Measurements from ENCODE around the gene ABCC11. TPM values are rescaled to one million over a fixed set of nuclear protein-coding genes. Genes with fewer than 3 reads are reported as not detected.

ABCC11 gene
- total and polyA plus RNA-seq, 2 of the 4 experiments (the other 2 are of a cell fraction), result 0.09 to 0.18 TPM

DNA sequence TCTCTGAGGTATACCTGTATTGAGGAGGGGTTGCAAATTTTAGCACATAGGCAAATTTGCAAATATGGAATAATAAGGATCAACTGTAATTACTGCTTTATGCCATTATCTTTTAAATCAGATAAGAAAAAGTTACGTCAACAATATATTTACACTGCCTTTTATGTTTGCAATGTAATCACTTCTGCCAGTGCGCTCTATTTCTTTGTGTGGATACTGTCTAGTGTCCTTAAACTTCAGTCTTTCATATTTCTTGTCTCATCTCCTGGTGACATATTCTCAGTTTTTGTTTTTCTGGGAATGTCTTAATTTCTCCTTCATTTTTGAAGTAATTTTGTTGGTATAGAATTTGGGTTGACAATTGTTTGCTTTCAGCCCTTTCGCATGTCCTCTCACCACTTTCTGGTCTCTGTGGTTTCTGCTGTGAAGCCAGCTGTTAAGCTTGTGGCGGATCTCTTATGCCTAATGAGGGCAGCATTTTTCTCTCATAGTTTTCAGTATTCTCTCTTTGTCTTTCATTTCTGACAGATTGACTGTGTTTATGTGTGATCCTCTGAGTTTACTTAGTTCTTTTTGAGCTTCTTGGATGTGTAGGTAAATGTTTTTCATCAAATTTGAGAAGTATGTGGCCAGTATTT is 37.6 kb upstream of the ABCC11 start:
- intact Hi-C loops (cut with micrococcal nuclease) (no loop called here), dilution Hi-C loops (cut with HindIII; ENCODE audit: low sequenced_read_pairs, unreplicated experiment) (no loop called here), in situ Hi-C loops (cut with MboI; ENCODE audit: low sequenced_read_pairs) (no loop called here)
- CTCF ChIA-PET, result no interaction called here
- Histone ChIP-seq H3K27me3 (ENCODE audit: control insufficient read depth, insufficient read depth, low read length) (no peaks in the 10 kb centered on the region), H3K9me3 (ENCODE audit: control insufficient read depth, insufficient read depth, low read length) (peaks cover 12% of the 10 kb centered on the region), H3K79me1 (ENCODE audit: low read depth in 1 of 2, low read length in 2 of 2) (peaks cover 28 to 33% of the 10 kb centered on the region in 2 experiments), H3K36me3 (ENCODE audit: control insufficient read depth, insufficient read depth, low read length) (peaks cover 19% of the 10 kb centered on the region), H3K23ac (ENCODE audit: low read depth, low read length) (no peak overlapping the region), H2BK120ac (ENCODE audit: low read depth, low read length) (no peak overlapping the region), H3K18ac (ENCODE audit: low read depth, low read length) (no peak overlapping the region), H2BK5ac (ENCODE audit: low read depth, low read length, poor library complexity, severe bottlenecking) (no peak overlapping the region), H4K91ac (ENCODE audit: insufficient read depth, low read depth, low read length) (no peak overlapping the region), H3K4me2 (ENCODE audit: low read depth, low read length) (no peak overlapping the region), H3K9me1 (ENCODE audit: insufficient read depth, low read length) (no peaks in the 10 kb centered on the region), H3K4me3 (ENCODE audit: insufficient read depth, low read depth, low read length) (no peak overlapping the region), H3K4ac (ENCODE audit: low read depth, low read length) (no peak overlapping the region), H3K9ac (ENCODE audit: low read depth, low read length) (no peak overlapping the region), H4K20me1 (ENCODE audit: insufficient read depth, low read length) (no peaks in the 10 kb centered on the region), H3K27ac (ENCODE audit: insufficient read depth, low read length) (no peak overlapping the region), H2BK15ac (ENCODE audit: low read depth, low read length) (no peak overlapping the region), H2AK9ac (replicated peaks; ENCODE audit: low read depth, low read length, poor library complexity) (no peak overlapping the region), H2BK20ac (ENCODE audit: low read depth, low read length) (no peak overlapping the region), H4K8ac (ENCODE audit: low read depth in 2 of 2, low read length in 2 of 2) (no peak overlapping the region), H4K5ac (ENCODE audit: low read depth, low read length) (no peak overlapping the region), H3K14ac (replicated peaks; ENCODE audit: low read depth, low read length) (no peak overlapping the region), H3K56ac (ENCODE audit: extremely low read depth, insufficient read depth, low read length) (no peak overlapping the region), H2AFZ (replicated peaks; ENCODE audit: low read length, poor library complexity) (no peak overlapping the region), H3K4me1 (ENCODE audit: control insufficient read depth, insufficient read depth, low read length) (no peaks in the 10 kb centered on the region), H2AK5ac (ENCODE audit: low read depth, low read length) (no peak overlapping the region)
- DNase-seq (no peak), ATAC-seq (ENCODE audit: low read depth) (no peak)
- TF ChIP-seq MAZ (IDR thresholded peaks at IDR 0.05; ENCODE audit: borderline replicate concordance, low read depth, low read length), result no peak
- TF ChIP-seq FOS (IDR thresholded peaks at IDR 0.05; ENCODE audit: low read depth, low read length), result no peak
- no peak for TF ChIP-seq CEBPB (IDR thresholded peaks at IDR 0.05; ENCODE audit: low read depth, low read length)
- no peak for TF ChIP-seq SMC3 (IDR thresholded peaks at IDR 0.05; ENCODE audit: low read depth, low read length)
- no peak for TF ChIP-seq POLR2A (IDR thresholded peaks at IDR 0.05; ENCODE audit: low read depth, low read length)
- no peak for TF ChIP-seq RFX5 (IDR thresholded peaks at IDR 0.05; ENCODE audit: low read depth, low read length)
- TF ChIP-seq, protein P1, sequence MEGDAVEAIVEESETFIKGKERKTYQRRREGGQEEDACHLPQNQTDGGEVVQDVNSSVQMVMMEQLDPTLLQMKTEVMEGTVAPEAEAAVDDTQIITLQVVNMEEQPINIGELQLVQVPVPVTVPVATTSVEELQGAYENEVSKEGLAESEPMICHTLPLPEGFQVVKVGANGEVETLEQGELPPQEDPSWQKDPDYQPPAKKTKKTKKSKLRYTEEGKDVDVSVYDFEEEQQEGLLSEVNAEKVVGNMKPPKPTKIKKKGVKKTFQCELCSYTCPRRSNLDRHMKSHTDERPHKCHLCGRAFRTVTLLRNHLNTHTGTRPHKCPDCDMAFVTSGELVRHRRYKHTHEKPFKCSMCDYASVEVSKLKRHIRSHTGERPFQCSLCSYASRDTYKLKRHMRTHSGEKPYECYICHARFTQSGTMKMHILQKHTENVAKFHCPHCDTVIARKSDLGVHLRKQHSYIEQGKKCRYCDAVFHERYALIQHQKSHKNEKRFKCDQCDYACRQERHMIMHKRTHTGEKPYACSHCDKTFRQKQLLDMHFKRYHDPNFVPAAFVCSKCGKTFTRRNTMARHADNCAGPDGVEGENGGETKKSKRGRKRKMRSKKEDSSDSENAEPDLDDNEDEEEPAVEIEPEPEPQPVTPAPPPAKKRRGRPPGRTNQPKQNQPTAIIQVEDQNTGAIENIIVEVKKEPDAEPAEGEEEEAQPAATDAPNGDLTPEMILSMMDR (conservative IDR thresholded peaks at IDR 0.05; ENCODE audit: low read depth, low read length), result no peak
- TF ChIP-seq NFE2L2 (IDR thresholded peaks at IDR 0.05; ENCODE audit: low read depth, low read length), result no peak
- TF ChIP-seq MAFK (IDR thresholded peaks at IDR 0.05; ENCODE audit: low read depth, low read length), result no peak
- TF ChIP-seq RCOR1 (IDR thresholded peaks at IDR 0.05; ENCODE audit: insufficient replicate concordance, low read length), result no peak
- TF ChIP-seq MXI1 (IDR thresholded peaks at IDR 0.05; ENCODE audit: borderline replicate concordance, low read depth, low read length), result no peak
- TF ChIP-seq, protein P2, sequence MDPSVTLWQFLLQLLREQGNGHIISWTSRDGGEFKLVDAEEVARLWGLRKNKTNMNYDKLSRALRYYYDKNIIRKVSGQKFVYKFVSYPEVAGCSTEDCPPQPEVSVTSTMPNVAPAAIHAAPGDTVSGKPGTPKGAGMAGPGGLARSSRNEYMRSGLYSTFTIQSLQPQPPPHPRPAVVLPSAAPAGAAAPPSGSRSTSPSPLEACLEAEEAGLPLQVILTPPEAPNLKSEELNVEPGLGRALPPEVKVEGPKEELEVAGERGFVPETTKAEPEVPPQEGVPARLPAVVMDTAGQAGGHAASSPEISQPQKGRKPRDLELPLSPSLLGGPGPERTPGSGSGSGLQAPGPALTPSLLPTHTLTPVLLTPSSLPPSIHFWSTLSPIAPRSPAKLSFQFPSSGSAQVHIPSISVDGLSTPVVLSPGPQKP (IDR thresholded peaks at IDR 0.05; ENCODE audit: borderline replicate concordance, low read depth, low read length), result no peak
- no CpG with 5 or more reads among the region's 4 CpGs for WGBS, 2 experiments (ENCODE audit: extremely low coverage in 2 of 2, insufficient read length in 1 of 2)
- POLR2A ChIA-PET (ENCODE audit: unreplicated experiment), result no interaction called here
- BruUV-seq (replicated peaks), result no TSS peak

Measured in IMR-90 (cell line).